Fibroblast of mammary gland (primary cell): Measurements from ENCODE around the gene ART4.

ENCODE experiments used
- DNase-seq: peaks from one replicate; pipeline ENCODE4 v3.0.0-alpha.2; 2010; ENCODE audit warnings: low read depth
- H3K4me3 ChIP-seq: 2 replicates; pipeline ENCODE4 v1.5.1; 2011; ENCODE audit warnings: low read depth, mild to moderate bottlenecking, low read length, moderate library complexity; ENCODE audit not compliant: control insufficient read depth
- CTCF ChIP-seq: conservative IDR thresholded peaks from 2 replicates; pipeline ENCODE4 v1.5.1; 2011; ENCODE audit warnings: low read depth, low read length, inconsistent platforms; ENCODE audit not compliant: control insufficient read depth, insufficient read depth

The ART4 gene

GRCh38 chr12:14785568-14785967, 57.8 kb downstream of the ART4 start:
- no peak for TF ChIP-seq CTCF
- no peak overlapping the region for H3K4me3 ChIP-seq

GRCh38 chr12:14784471-14784870, 58.9 kb downstream of the ART4 start:
- no peak for TF ChIP-seq CTCF
- no peak overlapping the region for H3K4me3 ChIP-seq
- no peak for DNase-seq

More at GRCh38 chr12:14785568-14785967, 57.8 kb downstream of the ART4 start:
- no peak for DNase-seq

GRCh38 chr12:14782756-14783155, 60.6 kb downstream of the ART4 start:
- H3K4me3 ChIP-seq, result no peak overlapping the region
- no peak for DNase-seq
- no peak for TF ChIP-seq CTCF

GRCh38 chr12:14781563-14781962, 61.8 kb downstream of the ART4 start:
- no peak for DNase-seq
- H3K4me3 ChIP-seq, result no peak overlapping the region
- TF ChIP-seq CTCF, result no peak

GRCh38 chr12:14780859-14781258, 62.5 kb downstream of the ART4 start:
- no peak for TF ChIP-seq CTCF
- no peak for DNase-seq
- H3K4me3 ChIP-seq, result no peak overlapping the region

- DNase-seq, result no peak
- TF ChIP-seq CTCF, result no peak
- H3K4me3 ChIP-seq, result no peak overlapping the region
Observed at GRCh38 chr12:14779834-14780233, 63.5 kb downstream of the ART4 start.

- TF ChIP-seq CTCF, result no peak
- no peak for DNase-seq
- no peak overlapping the region for H3K4me3 ChIP-seq
Observed at GRCh38 chr12:14777271-14777670, 66.1 kb downstream of the ART4 start.
